Heart left ventricle (tissue), 16 donors: Measurements from ENCODE around the gene C2orf76. TPM values are rescaled to one million over a fixed set of nuclear protein-coding genes. Genes with fewer than 3 reads are reported as not detected.

Experiments
- ATAC-seq, 4 donors: fragments of 200-7000 bp; cut with Tn5 transposase; one replicate each; pipeline ENCODE4 v1.9.1; 2020 to 2022; ENCODE audit warnings: moderate library complexity in 4 of 4, mild to moderate bottlenecking in 3 of 4, moderate number of reproducible peaks in 1 of 4
- DNase-seq, 5 donors: peaks; one replicate each; pipeline ENCODE4 v3.0.0-alpha.2; 2020
- H3K27ac ChIP-seq, 12 donors: fragments of 200-600 bp; sonication (generic) in 4 of 12; one replicate each; pipeline versions ENCODE4 v1.5.0 to v1.8.0; 2016 to 2022; ENCODE audit warnings: mild to moderate bottlenecking in 2 of 12
- H3K27me3 ChIP-seq, 9 donors: fragments of 200-600 bp; sonication (generic) in 2 of 9; one replicate each; pipeline versions ENCODE4 v1.5.1 to v1.8.0; 2016 to 2022; ENCODE audit warnings: mild to moderate bottlenecking in 3 of 9
- H3K36me3 ChIP-seq, 9 donors: fragments of 200-600 bp; sonication (generic) in 2 of 9; one replicate each; pipeline versions ENCODE4 v1.5.0 to v1.8.0; 2018 to 2022; ENCODE audit warnings: mild to moderate bottlenecking in 2 of 9
- H3K4me1 ChIP-seq, 12 donors: fragments of 200-600 bp; sonication (generic) in 4 of 12; one replicate each; pipeline versions ENCODE4 v1.5.0 to v1.8.0; 2016 to 2022; ENCODE audit warnings: mild to moderate bottlenecking in 3 of 12
- H3K4me3 ChIP-seq, 12 donors: fragments of 200-600 bp; sonication (generic) in 4 of 12; one replicate each; pipeline versions ENCODE4 v1.5.0 to v1.8.0; 2017 to 2022; ENCODE audit warnings: mild to moderate bottlenecking in 9 of 12, moderate library complexity in 4 of 12
- H3K9me3 ChIP-seq, 12 donors: fragments of 200-600 bp; sonication (generic) in 4 of 12; one replicate each; pipeline versions ENCODE4 v1.5.0 to v1.8.0; 2016 to 2022; ENCODE audit warnings: mild to moderate bottlenecking in 1 of 12
- POLR2A ChIP-seq, 2 donors: fragments of 450-650 bp; IDR thresholded peaks; one replicate each; pipeline ENCODE4 v1.6.1; 2017; ENCODE audit warnings: antibody characterized with exemption in 2 of 2, mild to moderate bottlenecking in 2 of 2, moderate library complexity in 2 of 2
- WGBS, 4 donors: extraction: QIAGEN DNeasy Blood & Tissue Kit in 2 of 4; methylation state at CpG; one replicate each; pipeline versions ENCODE4 v1.1.5 to v1.1.7; 2013 to 2018; 5-methylcytosine and 5-hydroxymethylcytosine counted together
- intact Hi-C, 10 donors: fragments of 100-400 bp; cut with DNase I; formaldehyde crosslinking; loops; one replicate each; pipeline versions ENCODE4 v1.11.1 to v1.14.2; 2022
- polyA plus RNA-seq, 2 donors: library from polyadenylated mRNA; stranded (reverse); fragments of 200-250 nt; gene quantifications; one replicate each; pipeline ENCODE4 v1.2.3, GENCODE V29; 2013
- total RNA-seq, 9 donors: library from RNA; depleted of rRNA in 2 of 9; stranded (reverse); fragments of >200 nt in 2 of 9; fragmentation: NEBNext Ultra II Directional in 3 of 9; extraction: Animal tissue kit (Norgen Biotek cat#: 25700) in 3 of 9; gene quantifications; one replicate each; pipeline versions ENCODE4 v1.1.0 to v1.2.4, GENCODE V29; 2016 to 2023
- TF ChIP-seq, protein P1 (sequence below), 12 donors: fragments of 200-600 bp; sonication (generic) in 4 of 12; IDR thresholded peaks; one replicate each; pipeline versions ENCODE4 v1.5.0 to v1.8.0; 2018 to 2022; ENCODE audit warnings: antibody characterized with exemption in 12 of 12, mild to moderate bottlenecking in 5 of 12
- donor health status: ischemic (EF 13 %, LVEDD 7.1; RV severe dilation, severe dysfunction).
- donor health status: healthy with polysubstance abuse.
- donor health status: DM: no; HTN: yes; CAD: no.
- donor health status: DM: no; HTN: no; CAD: no.
- donor health status: ischemic (EF 25% LVEDD 6.9; RV normal size, moderate dysfunction).
- donor health status: ischemic (EF 25% LVEDD 5.7; RV mildly dilated, moderate dysfunction).
- donor health status: healthy.
- donor health status: DM: yes; HTN: yes; CAD: no.
- donor health status: ischemic (EF 35%, LVEDD 5.7; RV mildly dilated, moderate dysfunction).
- donor health status: nonischemic (EF 11% LVEDD 7.7; RV severe dilation, severe dysfunction).
- donor health status: DM: yes; HTN: yes; CAD: no.
- donor health status: PGD.
- donor health status: ischemic (EF 29% LVEDD 5.4; RV normal size, mild dysfunction).
- donor health status: nonischemic (EF 23%, LVEDD 6.1; RV moderate dilation, normal function).

Gene C2orf76
- total and polyA plus RNA-seq, 11 donors = 1.7 to 13.8 (median 9.0) TPM

DNA sequence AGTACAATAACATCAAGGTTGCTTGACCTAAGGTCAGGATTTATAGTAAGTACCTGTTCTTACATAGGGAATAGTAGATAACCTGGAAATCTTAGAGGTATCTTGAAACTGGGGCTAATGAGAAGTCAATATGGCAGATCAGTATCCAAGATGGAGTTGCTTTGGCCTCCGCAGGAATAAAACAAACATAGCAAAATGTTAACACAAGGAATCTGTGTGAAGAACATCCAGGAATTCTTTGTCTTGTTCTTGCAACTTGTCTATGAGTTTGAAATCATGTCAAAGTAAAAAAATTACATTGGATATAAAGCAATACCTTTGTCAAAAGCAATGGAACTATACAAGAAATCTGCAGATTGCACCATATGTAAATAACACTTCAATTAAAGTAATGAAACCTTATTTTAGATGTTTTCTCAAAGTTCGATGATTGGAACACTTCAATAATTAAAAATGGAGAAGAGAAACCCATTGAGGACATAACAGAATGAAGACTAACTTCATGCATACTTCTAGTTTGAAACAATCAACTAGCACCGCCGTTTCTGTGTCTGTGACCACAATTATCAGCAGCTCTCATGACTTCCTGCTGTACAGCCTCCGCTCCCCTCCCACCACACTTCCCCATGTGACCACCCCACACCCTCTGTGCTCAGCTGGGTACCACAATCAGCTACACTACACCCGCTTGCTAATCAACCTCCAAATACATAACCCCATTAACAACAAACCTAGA lies 27.6 kb downstream of the C2orf76 start:
- ATAC-seq = peak; percentile 53 to 84 (median 68)
- H3K27me3 ChIP-seq = no peaks in the 10 kb centered on the region
- peak overlapping the region in 2 of 12 donors; percentile 1 to 16 for H3K27ac ChIP-seq
- DNase-seq = peak in 2 of 5 donors; percentile 30 to 44
- H3K9me3 ChIP-seq = no peaks in the 10 kb centered on the region
- 45 to 60% (median 51%) methylated on average over 6 of the region's 6 CpGs for WGBS, 4 donors
- peaks cover 0 to 32% (median 6%) of the 10 kb centered on the region in 9 donors for H3K36me3 ChIP-seq
- H3K4me3 ChIP-seq = no peak overlapping the region
- peaks cover 0 to 14% (median 0%) of the 10 kb centered on the region in 12 donors for H3K4me1 ChIP-seq
- TF ChIP-seq, protein P1, sequence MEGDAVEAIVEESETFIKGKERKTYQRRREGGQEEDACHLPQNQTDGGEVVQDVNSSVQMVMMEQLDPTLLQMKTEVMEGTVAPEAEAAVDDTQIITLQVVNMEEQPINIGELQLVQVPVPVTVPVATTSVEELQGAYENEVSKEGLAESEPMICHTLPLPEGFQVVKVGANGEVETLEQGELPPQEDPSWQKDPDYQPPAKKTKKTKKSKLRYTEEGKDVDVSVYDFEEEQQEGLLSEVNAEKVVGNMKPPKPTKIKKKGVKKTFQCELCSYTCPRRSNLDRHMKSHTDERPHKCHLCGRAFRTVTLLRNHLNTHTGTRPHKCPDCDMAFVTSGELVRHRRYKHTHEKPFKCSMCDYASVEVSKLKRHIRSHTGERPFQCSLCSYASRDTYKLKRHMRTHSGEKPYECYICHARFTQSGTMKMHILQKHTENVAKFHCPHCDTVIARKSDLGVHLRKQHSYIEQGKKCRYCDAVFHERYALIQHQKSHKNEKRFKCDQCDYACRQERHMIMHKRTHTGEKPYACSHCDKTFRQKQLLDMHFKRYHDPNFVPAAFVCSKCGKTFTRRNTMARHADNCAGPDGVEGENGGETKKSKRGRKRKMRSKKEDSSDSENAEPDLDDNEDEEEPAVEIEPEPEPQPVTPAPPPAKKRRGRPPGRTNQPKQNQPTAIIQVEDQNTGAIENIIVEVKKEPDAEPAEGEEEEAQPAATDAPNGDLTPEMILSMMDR (IDR thresholded peaks at IDR 0.05) = no peak
- no peak for TF ChIP-seq POLR2A (IDR thresholded peaks at IDR 0.05)
- intact Hi-C loops = no loop called here

DNA sequence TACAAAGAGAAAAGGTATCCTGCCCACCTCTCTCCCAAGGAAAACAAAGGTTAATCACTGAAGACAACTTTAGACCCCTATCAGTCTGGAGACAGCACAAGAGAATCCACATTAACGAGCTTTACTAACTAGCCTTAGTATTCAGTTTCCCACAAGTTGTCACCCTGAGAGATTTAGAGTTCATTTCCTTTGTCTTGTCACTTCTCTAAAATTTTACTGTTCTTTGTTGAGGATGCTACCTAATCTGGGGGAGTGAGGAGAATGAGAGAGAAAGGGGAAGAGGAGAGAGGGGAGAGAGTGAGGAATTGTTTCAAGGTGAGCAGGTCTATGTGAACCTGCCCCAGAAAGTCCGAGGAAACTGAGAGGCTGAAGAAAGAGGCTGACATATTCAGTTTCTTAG lies 28.4 kb downstream of the C2orf76 start:
- Histone ChIP-seq H3K4me1 (peaks cover 0 to 14% (median 0%) of the 10 kb centered on the region in 12 donors), H3K36me3 (peaks cover 0 to 39% (median 6%) of the 10 kb centered on the region in 9 donors), H3K4me3 (no peak overlapping the region), H3K9me3 (no peaks in the 10 kb centered on the region), H3K27ac (no peak overlapping the region), H3K27me3 (no peaks in the 10 kb centered on the region)
- no peak for DNase-seq
- TF ChIP-seq POLR2A (IDR thresholded peaks at IDR 0.05) = no peak
- TF ChIP-seq, protein P1 (IDR thresholded peaks at IDR 0.05) = no peak
- intact Hi-C loops = no loop called here
- 88 to 93% (median 90%) methylated on average over 2 of the region's 2 CpGs for WGBS, 4 donors
- no peak for ATAC-seq

DNA sequence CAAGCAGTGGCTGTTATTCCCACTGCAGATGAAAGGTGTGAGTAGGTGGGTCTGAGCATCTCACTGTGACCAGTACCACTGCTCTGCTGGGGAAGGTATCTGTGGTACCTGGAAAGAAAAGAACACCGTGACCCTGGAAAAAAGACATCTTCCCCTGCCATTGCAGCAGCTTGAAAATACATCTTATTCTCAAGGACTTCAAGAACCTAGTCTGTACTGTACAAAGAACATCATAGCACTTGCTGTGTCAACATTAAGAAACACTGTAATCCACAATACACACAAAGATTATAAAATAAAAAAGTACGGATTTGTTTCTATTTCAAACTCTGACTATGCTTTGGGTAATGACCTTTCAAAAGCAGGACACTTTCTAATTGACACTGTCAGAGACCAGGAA lies 28.9 kb downstream of the C2orf76 start:
- DNase-seq (no peak), ATAC-seq (no peak)
- no peak overlapping the region for H3K27ac ChIP-seq
- 91 to 96% (median 94%) methylated on average over 2 of the region's 2 CpGs for WGBS, 4 donors
- H3K9me3 ChIP-seq = no peaks in the 10 kb centered on the region
- TF ChIP-seq POLR2A (IDR thresholded peaks at IDR 0.05) = no peak
- TF ChIP-seq, protein P1 (IDR thresholded peaks at IDR 0.05) = no peak
- no peak overlapping the region for H3K4me3 ChIP-seq
- no peaks in the 10 kb centered on the region for H3K27me3 ChIP-seq
- peaks cover 0 to 14% (median 0%) of the 10 kb centered on the region in 12 donors for H3K4me1 ChIP-seq
- peaks cover 0 to 39% (median 6%) of the 10 kb centered on the region in 9 donors for H3K36me3 ChIP-seq
- intact Hi-C loops = no loop called here

DNA sequence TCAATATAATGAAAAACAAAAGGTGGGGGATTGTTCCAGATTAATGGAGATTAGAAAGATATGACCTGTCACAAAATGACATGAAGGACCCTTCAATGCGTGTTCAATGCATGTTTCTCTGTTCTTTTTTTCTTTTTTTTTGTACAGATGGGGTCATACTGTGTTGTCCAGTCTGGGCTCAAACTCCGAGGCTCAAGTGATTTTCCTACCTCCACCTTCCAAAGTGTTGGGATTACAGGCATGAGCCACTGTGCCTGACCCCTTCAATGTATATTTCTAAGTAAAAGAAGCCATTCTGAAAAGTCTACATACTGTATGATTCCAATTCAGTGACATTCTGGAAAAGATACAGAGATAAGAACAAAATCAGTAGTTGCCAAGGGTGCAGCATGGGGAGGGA lies 32.8 kb downstream of the C2orf76 start:
- H3K36me3 ChIP-seq = peaks cover 0 to 38% (median 6%) of the 10 kb centered on the region in 9 donors
- peaks cover 0 to 4% (median 0%) of the 10 kb centered on the region in 12 donors for H3K4me1 ChIP-seq
- TF ChIP-seq, protein P1 (IDR thresholded peaks at IDR 0.05) = no peak
- TF ChIP-seq POLR2A (IDR thresholded peaks at IDR 0.05) = no peak
- DNase-seq (no peak), ATAC-seq (no peak)
- intact Hi-C loops = no loop called here
- 91 to 100% (median 99%) methylated on average over 2 of the region's 2 CpGs for WGBS, 4 donors
- no peaks in the 10 kb centered on the region for H3K9me3 ChIP-seq
- no peak overlapping the region for H3K4me3 ChIP-seq
- H3K27ac ChIP-seq = no peak overlapping the region
- no peaks in the 10 kb centered on the region for H3K27me3 ChIP-seq
